Endometrial microvascular endothelial cells (primary cell): Measurements from ENCODE around the gene IL1R2. TPM values are rescaled to one million over a fixed set of nuclear protein-coding genes. Genes with fewer than 3 reads are reported as not detected.

Experiments
- in situ Hi-C: cut with HindIII; loops from 2 replicates; pipeline ENCODE4 v1.10.0; 2017; ENCODE audit warnings: low sequenced_read_pairs, low pct_unique_long_range_greater_than_20kb; ENCODE audit errors: inconsistent ontology term
- total RNA-seq: library from RNA; depleted of rRNA; stranded (reverse); fragments of >200 nt; gene quantifications from one replicate; pipeline ENCODE4 v1.2.3, GENCODE V29; 2015; ENCODE audit errors: inconsistent ontology term

The IL1R2 gene
- total RNA-seq, 1 donor from 2014 or later, result not detected

GRCh38 chr2:102030855-102031527 is 39.2 kb downstream of the IL1R2 start:
- in situ Hi-C loops, result no loop called here

- in situ Hi-C loops, result no loop called here
Observed at GRCh38 chr2:102032368-102033030, 40.7 kb downstream of the IL1R2 start.

GRCh38 chr2:102033031-102033749 is 41.4 kb downstream of the IL1R2 start:
- in situ Hi-C loops, result no loop called here

- in situ Hi-C loops, result no loop called here
Observed at GRCh38 chr2:102033750-102034682, 42.3 kb downstream of the IL1R2 start.

- in situ Hi-C loops, result no loop called here
Observed at GRCh38 chr2:102034683-102035548, 43.2 kb downstream of the IL1R2 start.

GRCh38 chr2:102037681-102038080 is 45.9 kb downstream of the IL1R2 start:
- in situ Hi-C loops, result no loop called here

- in situ Hi-C loops, result no loop called here
Observed at GRCh38 chr2:102040229-102040628, 48.5 kb downstream of the IL1R2 start.

GRCh38 chr2:102041351-102041750 is 49.6 kb downstream of the IL1R2 start:
- in situ Hi-C loops, result no loop called here

- in situ Hi-C loops, result no loop called here
Observed at GRCh38 chr2:102042196-102043081, 50.7 kb downstream of the IL1R2 start.

GRCh38 chr2:102043560-102043959 is 51.8 kb downstream of the IL1R2 start:
- in situ Hi-C loops, result no loop called here

GRCh38 chr2:102044235-102044896 is 52.6 kb downstream of the IL1R2 start:
- in situ Hi-C loops, result no loop called here

- in situ Hi-C loops, result no loop called here
Observed at GRCh38 chr2:102044967-102045489, 53.3 kb downstream of the IL1R2 start.

GRCh38 chr2:102045697-102046096 is 53.9 kb downstream of the IL1R2 start:
- in situ Hi-C loops, result no loop called here

GRCh38 chr2:102046135-102046986 is 54.6 kb downstream of the IL1R2 start:
- in situ Hi-C loops, result no loop called here

GRCh38 chr2:102048465-102048864 is 56.7 kb downstream of the IL1R2 start:
- in situ Hi-C loops, result no loop called here
